A549 treated with CORT108297 at 1 μM for 4 hours (cell line): ENCODE data around the gene B3GNT3. TPM values are rescaled to one million over a fixed set of nuclear protein-coding genes. Genes with fewer than 3 reads are reported as not detected.

Source experiments
- total RNA-seq: library from RNA; stranded (reverse); fragments of 200-300 nt; extraction: Qiagen RNA extraction; gene quantifications from 5 replicates; pipeline ENCODE4 v1.2.3, GENCODE V29; 2022

B3GNT3 gene
- total RNA-seq, result 3.6 to 4.8 TPM (median 4.5 TPM) in 5 replicates

GRCh38 chr19:17794731-17795494 lies at the start of gene B3GNT3:
B3GNT3 (plus strand) TSS chr19:17795138; CDS start chr19:17807808, 12,670 bp downstream.

GRCh38 chr19:17751103-17751911 lies 43.6 kb upstream of the B3GNT3 start, which contains the start of gene FCHO1:
FCHO1 (plus strand) TSS chr19:17751477; CDS start chr19:17755165, 3,688 bp downstream.

GRCh38 chr19:17821190-17821589 lies 26.3 kb downstream of the B3GNT3 start, which contains the start of gene INSL3:
INSL3 (minus strand) TSS chr19:17821519; CDS start chr19:17821506, 13 bp downstream.

GRCh38 chr19:17847538-17848366 lies 52.8 kb downstream of the B3GNT3 start, which contains the start of gene JAK3:
JAK3 (minus strand) TSS chr19:17847982; CDS start chr19:17844417, 3,565 bp downstream.

GRCh38 chr19:17859533-17860330 lies 64.8 kb downstream of the B3GNT3 start, which contains the start of gene RPL18A:
RPL18A (plus strand) TSS chr19:17859910; CDS start chr19:17859957, 47 bp downstream.

Other genes with a start within 250 kb of the B3GNT3 start
- gene COLGALT1, start 239.5 kb upstream of the B3GNT3 start, total RNA-seq, result 54.8 to 78.8 TPM (median 71.2 TPM) in 5 replicates
- 1.3 to 2.2 TPM (median 1.9 TPM) in 5 replicates for gene UNC13A, start 106.8 kb upstream of the B3GNT3 start, total RNA-seq
- gene MAP1S, start 75.7 kb upstream of the B3GNT3 start, total RNA-seq, result 30.1 to 38.2 TPM (median 33.6 TPM) in 5 replicates
- gene FCHO1, start 43.7 kb upstream of the B3GNT3 start, total RNA-seq, result 19.2 to 21.5 TPM (median 20.2 TPM) in 5 replicates
- gene INSL3, start 26.4 kb downstream of the B3GNT3 start, total RNA-seq, result 0.30 to 0.66 TPM (median 0.39 TPM) in 5 replicates
- gene JAK3, start 52.8 kb downstream of the B3GNT3 start, total RNA-seq, result 0.22 to 0.43 TPM (median 0.30 TPM) in 5 replicates
- gene RPL18A, start 64.8 kb downstream of the B3GNT3 start, total RNA-seq, result 1,856 to 2,367 TPM (median 2,192 TPM) in 5 replicates
- gene SLC5A5, start 76.8 kb downstream of the B3GNT3 start, total RNA-seq, result 0.07 to 0.17 TPM (median 0.13 TPM) in 5 replicates
- gene CCDC124, start 137.9 kb downstream of the B3GNT3 start, total RNA-seq, result 93.5 to 115 TPM (median 107 TPM) in 5 replicates
- 0.35 to 1.0 TPM (median 0.69 TPM) in 5 replicates for gene KCNN1, start 172.0 kb downstream of the B3GNT3 start, total RNA-seq
- gene ARRDC2, start 213.0 kb downstream of the B3GNT3 start, total RNA-seq, result 22.1 to 31.5 TPM (median 29.4 TPM) in 5 replicates